Kasumi-1 (cell line): ENCODE data around the gene STK35.
A peak's percentile ranks its signal among the peaks of the same experiment; 100 is the strongest.
"Not testable (repeated sequence)": the region's sequence is repeated elsewhere in the genome, so short reads cannot be mapped to it uniquely, and the experiment has no call there.

Source experiments
- DNase-seq, 2 experiments: peaks; one replicate each; lab custom pipeline; 2025; lab: John Stamatoyannopoulos, UW

The STK35 gene

DNA sequence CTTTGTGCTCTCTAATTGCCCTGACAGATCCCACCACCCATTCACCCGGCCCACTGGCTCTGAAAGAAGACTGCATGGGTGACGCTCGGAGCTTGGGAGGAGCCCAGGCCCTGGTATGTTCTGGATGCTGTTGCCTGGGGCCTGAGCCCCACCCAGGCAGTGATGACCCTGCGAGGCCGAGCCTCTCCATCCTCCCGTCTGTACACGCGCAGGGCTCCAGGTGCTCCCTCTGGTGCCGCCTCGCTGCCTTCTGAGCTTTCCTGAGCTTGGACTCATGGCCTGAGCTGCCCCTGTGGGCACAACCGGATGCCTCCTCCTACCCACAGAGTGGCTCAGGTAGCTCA is 61.2 kb downstream of the STK35 start:
- no peak for DNase-seq

DNA sequence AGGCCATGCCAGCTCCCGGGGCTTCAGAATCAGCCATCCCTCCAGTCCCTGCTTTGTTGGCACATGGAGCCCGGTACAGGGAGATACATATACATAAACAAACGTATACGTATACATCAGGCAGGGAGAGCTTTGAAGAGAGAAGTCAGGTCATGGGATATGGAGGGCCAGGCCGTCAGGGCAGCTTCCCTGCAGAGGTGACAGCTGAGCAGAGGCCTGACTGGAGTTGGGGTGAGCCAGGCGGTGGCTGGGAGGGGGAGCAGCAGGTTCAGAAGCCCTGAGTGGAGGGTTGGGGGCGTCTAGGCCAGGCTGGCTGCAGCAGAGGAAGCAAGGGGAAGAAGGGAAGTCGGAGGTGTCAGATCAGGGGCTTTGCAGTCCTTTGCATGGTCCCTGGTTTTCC is 61.7 kb downstream of the STK35 start:
- no peak for DNase-seq

DNA sequence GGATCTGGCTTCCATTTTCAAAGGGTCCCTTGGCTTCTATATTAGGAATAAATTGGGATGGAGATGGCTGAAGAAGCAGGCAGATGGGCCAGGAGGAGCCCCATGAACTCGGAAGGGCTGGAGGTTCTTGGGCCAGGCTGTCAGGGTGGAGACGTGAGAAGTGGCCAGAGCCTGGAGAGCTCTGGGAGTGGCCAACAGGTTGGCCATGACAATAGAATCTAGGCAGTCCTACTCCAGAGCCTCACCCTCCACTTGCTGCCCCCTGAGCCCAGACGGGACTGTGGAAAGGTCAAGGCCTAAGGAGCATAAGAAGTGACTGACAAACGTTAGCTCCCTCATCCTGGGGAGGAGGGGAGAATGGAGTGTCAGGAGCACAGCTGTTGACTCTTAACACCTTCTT is 62.1 kb downstream of the STK35 start:
- no peak for DNase-seq

DNA sequence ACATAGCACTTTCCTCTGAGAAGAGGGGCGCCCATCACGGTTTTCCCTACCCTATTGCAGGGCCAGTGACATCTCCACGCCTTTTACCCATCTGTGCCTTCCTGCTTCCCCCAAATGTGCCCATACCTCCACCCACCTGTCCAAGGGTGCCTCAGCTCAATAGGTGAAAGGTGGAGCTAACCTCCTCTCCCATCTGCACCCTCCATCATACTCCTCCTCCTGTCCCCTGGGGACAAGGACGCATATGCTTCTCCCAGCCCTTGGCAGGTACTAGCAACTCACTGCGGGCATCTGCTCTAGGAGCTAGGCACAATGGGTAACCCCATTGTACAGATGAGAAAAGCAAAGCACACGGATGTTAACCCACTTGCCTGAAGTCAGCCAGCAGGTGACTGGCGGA is 62.8 kb downstream of the STK35 start:
- no peak for DNase-seq

DNA sequence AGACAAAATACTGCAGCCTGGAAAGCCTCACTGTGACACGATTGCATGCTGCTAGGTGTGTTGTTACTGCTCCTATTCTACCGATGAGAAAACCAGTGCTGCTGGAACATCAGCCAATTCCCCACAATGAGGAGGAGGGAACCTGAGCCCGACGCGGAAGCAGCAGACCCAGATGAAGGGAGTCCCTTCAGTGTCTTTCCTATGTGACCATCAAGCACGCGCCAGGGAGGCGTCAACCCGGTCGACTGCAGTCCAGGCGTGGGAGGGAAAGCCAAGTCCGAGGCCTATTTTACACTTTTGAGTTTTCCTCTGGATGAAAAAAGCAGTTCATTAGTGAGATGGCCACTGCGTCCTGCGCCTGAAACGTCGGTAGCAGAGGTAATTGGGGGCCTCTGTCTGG is 63.3 kb downstream of the STK35 start:
- DNase-seq = no peak

DNA sequence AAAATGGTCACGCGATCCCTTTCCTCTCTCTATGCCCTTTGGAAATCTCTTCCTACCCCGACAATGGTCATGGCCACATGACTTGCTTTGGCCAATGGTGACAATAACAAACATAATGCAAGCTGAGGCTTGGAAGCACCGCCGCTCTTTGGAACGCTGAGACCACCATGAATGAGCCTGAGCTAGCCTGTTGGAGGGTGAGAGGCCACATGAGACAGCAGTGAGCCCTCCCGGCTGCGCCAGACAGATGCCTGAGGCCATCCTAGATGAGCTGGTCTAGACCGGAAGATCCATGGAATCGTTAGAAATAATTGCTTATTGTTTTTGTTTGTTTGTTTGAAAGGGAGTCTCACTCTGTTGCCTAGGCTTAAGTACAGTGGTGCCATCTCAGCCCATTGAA is 64.2 kb downstream of the STK35 start:
- no peak for DNase-seq

DNA sequence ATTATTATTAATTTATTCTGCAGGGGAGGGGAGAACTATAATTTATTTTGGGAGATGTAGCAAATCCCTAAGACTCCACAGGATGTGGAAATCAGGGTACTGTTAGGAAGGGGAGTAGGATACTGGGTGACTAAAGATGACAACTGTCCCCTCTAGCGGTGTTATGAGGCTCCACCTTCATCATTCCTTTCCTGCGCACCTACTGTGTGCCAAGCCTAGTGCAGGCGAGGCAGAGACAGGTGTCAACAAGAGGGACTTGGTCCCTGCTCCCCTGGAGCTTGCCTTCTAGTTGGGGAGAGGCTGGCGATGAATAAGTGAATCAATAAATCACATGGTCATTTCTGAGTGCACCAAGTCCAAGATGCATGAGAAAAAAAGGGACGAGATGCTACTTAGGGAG is 65.5 kb downstream of the STK35 start:
- no peak for DNase-seq

DNA sequence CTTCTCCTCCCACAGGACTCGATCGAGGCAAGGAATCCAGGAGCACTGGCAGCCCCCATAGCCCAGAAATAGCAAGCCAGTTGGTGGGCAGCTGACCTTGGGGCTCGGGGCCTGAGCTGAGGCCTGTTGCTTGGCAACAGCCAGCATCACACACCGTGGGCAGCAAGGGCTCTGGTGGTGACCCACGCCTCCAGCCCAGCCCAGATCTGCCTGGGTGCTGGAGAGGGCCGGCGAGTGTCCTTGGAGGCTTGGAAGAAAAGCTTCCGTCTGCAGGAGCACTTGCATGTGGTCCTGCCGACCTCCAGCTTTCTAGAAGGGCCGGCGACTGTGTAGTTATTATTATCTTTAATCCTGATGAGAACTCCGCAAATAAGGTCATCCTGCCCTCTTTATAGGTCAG is 67.3 kb downstream of the STK35 start:
- no peak for DNase-seq

DNA sequence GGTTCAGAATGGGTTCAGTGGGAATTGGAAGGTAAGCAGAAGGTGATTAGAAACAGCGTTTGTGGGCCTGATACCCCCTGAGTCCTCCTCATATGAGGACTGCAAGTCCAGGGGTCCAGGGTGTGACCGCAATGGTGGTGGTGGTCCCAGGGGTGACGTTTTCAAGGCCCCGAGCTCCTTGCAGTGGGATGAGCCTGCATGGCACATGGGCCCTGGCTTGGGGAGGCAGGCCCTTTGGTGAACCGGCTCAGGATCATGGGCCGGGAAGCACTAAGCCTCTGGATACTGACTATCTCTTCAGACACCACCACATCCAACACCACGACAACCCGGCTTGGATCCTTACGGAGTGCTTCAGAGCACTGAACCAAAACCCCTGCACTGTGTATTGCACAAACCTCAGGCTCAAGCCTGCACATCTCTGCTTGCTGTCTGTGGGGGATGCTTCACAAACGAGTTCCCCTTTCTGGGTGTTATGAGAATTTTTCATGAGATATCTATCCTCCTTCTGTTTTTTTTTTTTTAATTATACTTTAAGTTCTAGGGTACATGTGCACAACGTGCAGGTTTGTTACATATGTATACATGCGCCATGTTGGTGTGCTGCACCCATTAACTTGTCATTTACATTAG is 67.9 kb downstream of the STK35 start:
- peak; percentile 53 to 56 for DNase-seq

DNA sequence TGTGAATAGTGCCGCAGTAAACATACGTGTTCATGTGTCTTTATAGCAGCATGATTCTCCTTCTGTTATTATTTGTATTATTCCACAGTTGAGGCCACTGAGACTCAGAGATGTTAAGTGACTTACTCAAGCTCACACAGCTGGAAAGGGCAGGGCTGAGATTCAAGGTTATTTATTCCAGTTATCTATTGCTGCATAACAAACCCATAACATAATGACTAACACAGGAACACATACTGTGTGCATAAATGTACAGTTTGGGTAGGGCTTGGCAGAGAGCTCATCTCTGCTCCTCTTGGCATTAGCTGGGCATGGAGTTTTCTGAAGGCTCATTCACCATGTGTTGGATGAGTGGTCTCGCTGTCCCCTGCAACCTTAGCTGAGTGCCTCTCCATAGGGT is 68.8 kb downstream of the STK35 start:
- DNase-seq = no peak

DNA sequence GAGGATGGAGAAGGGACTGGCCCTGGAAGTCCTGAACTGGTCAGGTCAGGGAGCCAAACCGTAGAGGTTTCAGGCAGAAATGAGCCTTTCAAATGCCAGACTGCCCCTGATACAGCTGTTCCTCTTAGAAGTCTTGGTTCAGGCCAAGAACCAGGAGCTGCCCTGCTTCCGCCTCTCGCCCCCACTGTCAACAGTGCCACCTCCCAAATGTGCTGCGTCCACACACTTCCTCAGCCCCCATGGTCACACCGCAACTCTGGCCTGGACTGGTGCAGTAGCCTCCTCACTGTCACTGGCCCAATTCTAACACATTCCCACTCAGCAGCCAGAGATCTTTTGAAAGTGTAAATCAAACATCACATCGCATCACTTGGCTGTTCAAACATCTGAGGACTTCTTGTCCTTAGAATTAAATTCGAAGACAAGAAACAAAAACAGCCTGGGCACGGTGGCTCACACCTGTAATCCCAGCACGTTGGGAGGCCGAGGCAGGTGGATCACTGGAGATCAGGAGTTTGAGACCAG is 69.7 kb downstream of the STK35 start:
- peak in 1 of 2 experiments; percentile 10 for DNase-seq

DNA sequence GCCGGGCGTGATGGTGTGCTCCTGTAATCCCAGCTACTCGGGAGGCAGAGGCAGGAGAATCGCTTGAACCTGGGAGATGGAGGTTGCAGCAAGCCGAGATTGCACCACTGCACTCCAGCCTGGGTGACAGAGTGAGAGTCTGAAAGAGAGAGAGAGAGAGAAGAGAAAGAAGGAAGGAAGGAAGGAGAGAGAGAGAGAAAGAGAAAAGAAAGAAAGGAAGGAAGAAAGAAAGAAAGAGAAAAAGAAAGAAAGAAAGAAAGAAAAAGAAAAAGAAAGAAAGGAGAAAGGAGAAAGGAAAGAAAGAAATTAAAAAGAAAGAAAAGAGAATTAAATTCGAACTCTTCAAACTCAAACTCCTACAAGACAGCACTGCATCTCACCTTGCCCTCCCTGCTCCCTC is 70.2 kb downstream of the STK35 start:
- DNase-seq = not testable (repeated sequence)

DNA sequence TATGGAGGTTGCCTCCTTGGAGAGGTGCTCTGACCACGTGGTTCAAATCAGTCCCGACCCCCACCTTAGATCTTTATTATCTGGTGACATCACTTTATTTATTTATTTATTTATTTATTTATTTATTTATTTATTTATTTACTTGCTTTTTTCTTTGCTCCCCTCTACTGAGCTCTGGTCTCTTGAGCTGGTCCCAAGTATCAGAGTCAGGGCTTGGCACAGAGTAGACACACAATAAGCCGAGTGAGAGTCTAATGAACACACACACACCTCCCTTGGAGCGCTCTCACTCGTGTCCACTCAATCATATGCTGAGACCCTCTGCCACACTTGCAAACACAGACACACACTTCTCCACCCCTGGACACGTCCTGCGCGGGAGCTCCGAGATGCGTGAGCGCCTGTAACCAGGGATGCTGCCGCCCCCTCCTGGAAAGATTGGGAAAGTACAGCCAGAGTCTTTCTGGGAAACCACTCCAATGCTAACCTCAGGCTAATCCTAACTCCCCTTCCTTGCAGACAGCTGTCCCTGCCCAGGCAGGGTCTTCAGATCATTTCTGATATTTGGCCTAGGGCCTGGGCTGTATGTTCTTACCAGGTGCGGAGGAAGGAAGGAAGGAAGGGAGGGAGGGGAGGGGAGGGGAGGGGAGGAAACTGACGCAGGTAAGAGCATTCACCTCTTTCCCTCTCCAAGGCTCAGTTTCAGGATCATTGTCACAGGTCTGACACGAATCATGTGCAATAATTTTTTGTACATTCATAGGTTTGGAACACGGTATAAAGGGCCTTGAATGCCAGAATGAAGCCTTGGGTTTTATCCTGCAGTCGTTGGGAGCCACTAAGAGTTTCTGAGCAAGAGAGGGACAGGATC is 70.9 kb downstream of the STK35 start:
- peak; percentile 72 to 74 for DNase-seq

DNA sequence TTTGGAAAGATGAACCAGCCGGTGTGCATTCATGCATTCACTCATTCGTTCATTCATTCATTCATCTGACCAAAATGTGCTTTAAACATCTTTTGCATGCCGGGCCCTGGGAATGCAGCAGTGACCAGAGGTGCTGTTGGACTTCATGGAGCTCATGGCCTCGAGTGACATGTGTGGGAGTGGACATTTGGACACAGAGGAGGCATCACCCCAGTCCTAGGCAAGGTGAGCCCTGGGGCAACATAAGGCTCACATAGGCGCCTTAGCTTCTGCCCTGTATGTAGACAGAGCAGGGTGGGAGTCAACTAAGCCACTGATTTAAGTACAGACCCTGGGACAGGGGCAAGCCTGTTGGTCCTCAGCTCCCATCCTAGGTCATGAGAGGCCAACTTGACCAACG is 71.6 kb downstream of the STK35 start:
- no peak for DNase-seq

DNA sequence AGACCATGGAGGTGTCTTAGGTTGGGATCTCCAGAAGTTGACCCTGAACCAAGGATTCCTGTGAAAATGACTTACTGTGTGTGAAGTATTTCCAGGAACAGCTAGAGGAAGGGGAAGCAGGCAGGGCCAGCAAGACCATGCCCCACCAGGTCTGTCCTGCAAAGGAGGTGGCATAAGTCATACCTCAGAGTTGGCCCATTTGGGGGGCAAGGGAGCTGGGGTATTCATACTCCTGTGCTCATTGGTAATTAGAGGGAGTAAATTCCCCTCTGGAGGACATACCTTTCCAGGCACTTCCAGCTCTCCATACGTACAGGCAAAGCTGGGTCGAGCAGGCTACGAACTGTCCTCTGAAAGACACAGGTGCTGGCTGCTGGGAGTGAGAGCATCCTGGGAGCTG is 72.4 kb downstream of the STK35 start:
- no peak for DNase-seq

DNA sequence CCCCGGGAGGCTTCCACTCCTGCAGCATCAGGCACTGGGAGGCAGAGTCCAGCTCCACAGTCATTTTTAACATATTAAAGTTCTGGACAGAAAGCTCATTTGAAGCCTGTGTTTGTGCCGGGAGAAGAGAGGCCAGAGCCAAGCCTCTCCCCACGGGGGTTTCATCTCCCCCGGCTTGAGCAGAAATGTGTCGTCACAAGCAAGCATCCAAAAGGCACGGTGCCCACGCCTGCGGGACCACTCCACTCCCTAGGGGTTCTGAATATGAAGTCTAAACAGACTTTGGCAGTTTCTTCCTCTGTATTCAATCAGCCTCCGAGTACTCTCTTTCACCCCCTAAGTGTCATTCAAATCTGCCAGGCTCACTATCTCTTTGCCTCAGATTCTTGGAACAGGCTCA is 75.3 kb downstream of the STK35 start:
- no peak for DNase-seq

DNA sequence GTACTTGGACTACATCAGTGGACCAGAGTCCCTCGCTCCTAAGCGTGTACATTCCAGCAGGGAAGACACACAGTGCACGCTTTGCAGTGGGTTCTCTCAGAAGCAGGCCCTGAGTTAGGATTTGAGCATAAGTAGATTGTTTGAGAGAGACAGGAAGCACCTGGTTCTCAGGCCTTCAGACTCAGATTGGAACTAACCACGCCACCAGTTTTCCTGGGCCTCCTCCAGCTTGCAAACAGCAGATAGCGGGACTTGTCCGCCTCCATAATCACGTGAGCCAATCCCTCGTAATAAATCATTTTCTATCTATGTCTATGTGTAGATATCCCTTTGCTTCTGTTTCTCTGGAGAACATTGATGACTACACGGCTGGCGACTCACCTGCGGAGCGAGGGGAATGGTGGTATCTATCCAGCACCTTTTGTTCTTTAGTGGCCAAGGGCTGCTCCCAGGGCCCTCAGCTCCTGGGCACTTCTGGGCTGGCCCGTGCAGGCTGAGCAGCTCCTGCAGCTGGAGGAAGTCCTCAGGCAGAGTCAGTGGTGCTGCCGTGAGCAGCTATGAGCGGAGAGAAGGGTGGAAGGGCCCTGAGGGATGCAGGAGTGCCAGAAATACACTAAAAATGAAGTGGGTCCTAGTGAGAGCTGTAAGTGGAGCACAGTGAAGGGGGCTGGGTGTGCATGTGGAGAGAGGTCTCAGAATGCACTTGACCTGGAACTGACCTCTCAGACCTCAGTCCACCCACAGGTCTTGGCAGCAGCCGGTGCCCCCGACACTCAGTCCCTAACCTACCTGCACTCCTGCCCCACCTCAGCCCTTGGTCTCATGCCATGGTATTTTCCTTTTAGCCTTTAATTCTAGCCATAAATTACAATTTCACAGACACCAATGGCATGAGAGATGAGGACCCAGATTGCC is 76.9 kb downstream of the STK35 start:
- peak; percentile 50 to 61 for DNase-seq

DNA sequence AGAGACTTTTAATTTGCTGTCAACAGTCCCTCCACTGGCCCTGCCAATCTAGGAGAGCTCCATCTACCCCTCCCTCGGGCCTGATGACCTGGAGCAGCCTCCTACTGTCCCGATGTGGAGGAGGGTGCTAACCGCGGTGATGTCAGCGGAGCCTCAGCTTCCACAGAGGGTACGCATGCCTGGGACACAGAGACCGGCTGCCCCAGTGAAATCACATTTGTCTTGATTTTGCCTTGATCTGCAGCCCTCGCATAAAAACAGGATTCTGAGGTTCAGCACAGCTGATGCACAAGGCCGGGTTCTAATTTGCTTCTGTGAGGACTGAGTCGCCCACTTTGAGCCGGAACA is 77.6 kb downstream of the STK35 start:
- DNase-seq = no peak

DNA sequence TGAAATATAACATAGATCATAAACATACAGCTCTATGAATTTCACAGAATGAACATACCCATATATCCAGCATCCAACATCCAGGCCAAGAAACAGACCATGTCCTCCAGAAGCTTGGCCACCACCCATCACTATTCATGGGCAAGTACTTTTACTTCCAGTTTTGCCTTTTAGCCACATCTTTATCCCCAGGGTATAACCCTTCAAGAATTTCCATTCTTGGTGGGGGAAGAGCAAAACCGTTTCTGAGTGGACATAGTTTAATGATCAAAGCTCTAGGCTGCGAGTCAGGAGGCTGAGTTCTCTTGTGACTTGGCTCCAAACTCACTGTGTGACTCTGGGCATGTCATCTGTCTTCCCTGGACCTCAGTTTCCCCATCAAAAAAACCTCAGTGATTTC is 78.3 kb downstream of the STK35 start:
- no peak for DNase-seq

DNA sequence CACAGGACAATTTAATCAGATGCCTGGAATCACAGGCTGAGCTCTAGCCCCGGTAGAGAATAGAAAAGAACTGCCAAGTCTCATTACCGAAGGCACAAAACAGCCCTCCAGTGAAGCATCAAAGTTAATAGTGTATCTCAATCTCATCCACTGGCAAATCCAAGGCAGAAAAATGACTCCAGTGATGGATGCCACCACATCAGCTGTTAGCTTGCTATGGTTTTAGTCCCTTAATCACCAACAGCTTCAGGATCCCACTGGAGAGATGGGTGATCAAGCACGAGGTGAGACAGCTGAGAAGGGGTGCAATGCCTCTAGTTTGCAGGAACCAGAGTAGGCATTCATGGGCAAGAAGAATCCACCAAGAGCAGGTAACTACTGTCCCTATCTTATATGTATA is 81.8 kb downstream of the STK35 start:
- DNase-seq = no peak

DNA sequence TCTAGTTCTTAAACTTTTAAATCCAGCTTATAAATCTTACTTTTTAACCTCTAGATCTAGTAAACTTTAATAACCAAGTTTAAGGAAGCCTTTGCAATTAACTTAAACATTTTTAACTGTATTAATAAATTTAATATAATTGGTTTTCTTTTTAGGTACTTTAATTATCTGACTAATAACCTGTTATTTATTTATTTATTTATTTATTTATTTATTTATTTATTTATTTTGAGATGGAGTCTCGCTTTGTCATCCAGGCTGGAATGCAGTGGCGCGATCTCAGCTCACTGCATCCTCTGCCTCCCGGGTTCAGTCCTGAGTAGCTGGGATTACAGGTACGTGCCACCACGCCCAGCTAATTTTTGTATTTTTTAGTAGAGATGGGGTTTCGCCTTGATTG is 83.3 kb downstream of the STK35 start:
- DNase-seq = not testable (repeated sequence)

DNA sequence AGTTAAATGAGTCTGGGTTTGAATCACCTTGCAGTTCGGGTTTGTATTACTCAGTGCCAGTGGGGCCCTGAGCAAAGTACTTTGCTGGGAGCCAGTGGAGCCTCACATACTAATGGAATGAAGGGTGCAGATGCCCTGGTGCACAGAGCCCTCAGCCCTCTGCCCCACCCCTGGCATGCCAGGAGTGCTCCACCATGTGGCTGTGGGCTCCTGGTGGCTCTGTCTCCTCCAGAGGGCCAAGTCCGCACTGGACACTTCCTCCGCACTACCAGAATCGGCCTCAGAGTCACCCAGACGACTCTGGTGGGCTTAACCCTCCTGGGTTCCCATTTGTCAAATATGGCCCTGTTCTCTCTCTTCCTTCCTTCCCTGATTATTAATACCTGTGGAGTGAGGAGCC is 94.0 kb downstream of the STK35 start:
- no peak for DNase-seq

DNA sequence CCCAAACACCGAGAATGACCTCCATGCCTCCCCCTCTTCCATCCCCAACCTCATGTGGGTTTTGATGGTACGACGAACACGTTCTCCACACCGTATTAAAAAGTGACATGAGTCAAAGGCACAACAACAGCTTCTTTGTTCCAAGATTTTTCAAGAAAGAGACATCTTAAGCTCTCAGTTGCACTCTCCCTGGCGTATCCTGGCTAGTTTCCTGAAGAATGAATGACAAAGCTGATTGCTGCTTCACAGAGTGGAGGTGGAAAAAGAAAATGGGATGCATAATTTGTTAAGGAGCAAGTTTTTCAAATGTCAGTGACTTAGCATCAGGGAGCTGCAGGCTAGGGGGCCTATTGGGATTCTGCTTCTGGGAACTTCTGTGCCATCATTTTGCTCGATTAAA is 95.5 kb downstream of the STK35 start:
- DNase-seq = no peak
